H1 (cell line): Measurements from ENCODE around the gene LRP1. TPM values are rescaled to one million over a fixed set of nuclear protein-coding genes. Genes with fewer than 3 reads are reported as not detected.

Source experiments
- CTCF ChIA-PET: fragments of 300-600 bp; sonication (Branson Sonifier 250); formaldehyde crosslinking; loops from one replicate; lab custom pipeline; 2021; ENCODE audit not compliant: partially characterized antibody; lab: Charles Lee
- POLR2A ChIA-PET: fragments of 300-600 bp; sonication (Branson Sonifier 250); formaldehyde crosslinking; loops from one replicate; lab custom pipeline; 2021; ENCODE audit warnings: inconsistent platforms; ENCODE audit not compliant: partially characterized antibody; lab: Charles Lee
- DNase-seq, 2 experiments: peaks; one replicate each; pipeline versions ENCODE4 v3.0.0 to v3.0.0-alpha.2; 2010 to 2022; ENCODE audit warnings: low spot score in 2 of 2, low read depth in 1 of 2, mixed read lengths in 1 of 2
- FAIRE-seq: peaks from 2 replicates; lab custom pipeline; 2011; peaks lifted over from hg19 to GRCh38; lab: Jason Lieb, UNC
- H2AFZ ChIP-seq: 2 replicates; pipeline ENCODE4 v1.8.1; 2012; ENCODE audit warnings: low read length, inconsistent platforms
- H2AK5ac ChIP-seq: 2 replicates; pipeline ENCODE4 v1.6.1; 2013; ENCODE audit warnings: low read depth, low read length
- H2BK120ac ChIP-seq: replicated peaks from 2 replicates; pipeline ENCODE3; 2013; ENCODE audit warnings: low read depth, low read length, inconsistent platforms
- H2BK12ac ChIP-seq: 2 replicates; pipeline ENCODE4 v1.6.1; 2013; ENCODE audit warnings: low read depth, low read length
- H2BK15ac ChIP-seq: 2 replicates; pipeline ENCODE4 v1.6.1; 2013; ENCODE audit warnings: low read length
- H2BK20ac ChIP-seq: 2 replicates; pipeline ENCODE4 v1.6.1; 2013; ENCODE audit warnings: low read length
- H2BK5ac ChIP-seq: 2 replicates; pipeline ENCODE4 v1.6.1; 2013; ENCODE audit warnings: low read depth, low read length
- H3K14ac ChIP-seq: 2 replicates; pipeline ENCODE4 v1.6.1; 2013; ENCODE audit warnings: inconsistent platforms; ENCODE audit not compliant: insufficient read length
- H3K18ac ChIP-seq: 2 replicates; pipeline ENCODE4 v1.6.1; 2013; ENCODE audit warnings: low read length; ENCODE audit errors: extremely low read depth
- H3K23ac ChIP-seq: 2 replicates; pipeline ENCODE4 v1.6.1; 2013; ENCODE audit warnings: inconsistent platforms; ENCODE audit not compliant: insufficient read length
- H3K23me2 ChIP-seq: 2 replicates; pipeline ENCODE4 v1.6.1; 2013; ENCODE audit warnings: low read depth, low read length
- H3K27ac ChIP-seq: 2 replicates; pipeline ENCODE4 v1.6.1; 2011; ENCODE audit warnings: low read depth, low read length, inconsistent platforms
- H3K27me3 ChIP-seq, 4 experiments: replicated peaks in 1 of 4; 1 replicate in 1 of 4; 2 replicates in 3 of 4; pipeline versions ENCODE4 v1.6.1 to v1.8.1; 2011 to 2013; ENCODE audit warnings: low read length in 3 of 4, mild to moderate bottlenecking in 3 of 4, inconsistent platforms in 2 of 4, mixed read lengths in 2 of 4, moderate library complexity in 1 of 4; ENCODE audit not compliant: control insufficient read depth in 3 of 4, insufficient read depth in 3 of 4; ENCODE audit errors: extremely low read depth in 1 of 4
- H3K36me3 ChIP-seq, 4 experiments: 2 replicates each; pipeline versions ENCODE4 v1.6.1 to v1.8.1; 2011 to 2013; ENCODE audit warnings: mild to moderate bottlenecking in 4 of 4, low read length in 3 of 4, moderate library complexity in 2 of 4, control low read depth in 1 of 4, inconsistent platforms in 1 of 4; ENCODE audit not compliant: insufficient read depth in 4 of 4, control insufficient read depth in 2 of 4
- H3K4ac ChIP-seq: replicated peaks from 2 replicates; pipeline ENCODE3; 2013; ENCODE audit warnings: low read length, low read depth, mixed read lengths, inconsistent platforms; ENCODE audit not compliant: insufficient read length
- H3K4me1 ChIP-seq, 4 experiments: replicated peaks in 1 of 4; 1 replicate in 1 of 4; 2 replicates in 3 of 4; pipeline versions ENCODE4 v1.6.1 to v1.8.1; 2011 to 2013; ENCODE audit warnings: low read length in 3 of 4, inconsistent platforms in 2 of 4, mixed read lengths in 1 of 4; ENCODE audit not compliant: insufficient read depth in 4 of 4, control insufficient read depth in 3 of 4
- H3K4me2 ChIP-seq, 2 experiments: 2 replicates each; pipeline versions ENCODE4 v1.6.1 to v1.8.1; 2011 to 2013; ENCODE audit warnings: low read depth in 2 of 2, low read length in 2 of 2, control low read depth in 1 of 2, inconsistent platforms in 1 of 2, mild to moderate bottlenecking in 1 of 2; ENCODE audit not compliant: insufficient read depth in 1 of 2
- H3K4me3 ChIP-seq, 4 experiments: fragments of 200-600, 300-600 bp in 1 of 4; sonication (generic), shearing (Covaris generic), sonication (Bioruptor Twin) in 1 of 4; 2 replicates each; pipeline versions ENCODE4 v1.5.1 to v1.8.1; 2011 to 2016; ENCODE audit warnings: low read length in 4 of 4, low read depth in 3 of 4, control low read depth in 2 of 4, inconsistent platforms in 2 of 4, mild to moderate bottlenecking in 2 of 4, mixed read lengths in 1 of 4, moderate library complexity in 1 of 4; ENCODE audit not compliant: insufficient read depth in 2 of 4; ENCODE audit errors: extremely low read depth in 1 of 4
- H3K56ac ChIP-seq: replicated peaks from 2 replicates; pipeline ENCODE3; 2013; ENCODE audit warnings: low read depth, mild to moderate bottlenecking, mixed read lengths, low read length, inconsistent platforms; ENCODE audit not compliant: insufficient read length
- H3K79me1 ChIP-seq: 2 replicates; pipeline ENCODE4 v1.6.1; 2013; ENCODE audit warnings: low read depth, low read length, control low read depth
- H3K79me2 ChIP-seq, 2 experiments: 2 replicates each; pipeline versions ENCODE4 v1.6.1 to v1.8.1; 2012 to 2013; ENCODE audit warnings: low read length in 2 of 2, mild to moderate bottlenecking in 2 of 2, inconsistent platforms in 1 of 2; ENCODE audit not compliant: insufficient read depth in 2 of 2, control insufficient read depth in 1 of 2
- H3K9ac ChIP-seq, 4 experiments: replicated peaks in 1 of 4; 1 replicate in 1 of 4; 2 replicates in 3 of 4; pipeline versions ENCODE4 v1.6.1 to v1.8.1; 2011 to 2013; ENCODE audit warnings: low read depth in 3 of 4, low read length in 3 of 4, control low read depth in 2 of 4, mild to moderate bottlenecking in 2 of 4, moderate library complexity in 2 of 4, inconsistent platforms in 1 of 4; ENCODE audit errors: extremely low read depth in 1 of 4
- H3K9me3 ChIP-seq, 2 experiments: 2 replicates each; pipeline versions ENCODE4 v1.6.1 to v1.8.1; 2012 to 2013; ENCODE audit warnings: mild to moderate bottlenecking in 2 of 2, moderate library complexity in 2 of 2, control low read depth in 1 of 2, inconsistent platforms in 1 of 2, low read depth in 1 of 2, low read length in 1 of 2, mixed read lengths in 1 of 2; ENCODE audit not compliant: insufficient read depth in 2 of 2
- H4K20me1 ChIP-seq, 2 experiments: replicated peaks in 1 of 2; 2 replicates each; pipeline versions ENCODE3 to v1.8.1; 2011 to 2013; ENCODE audit warnings: inconsistent platforms in 2 of 2, low read length in 2 of 2, mild to moderate bottlenecking in 1 of 2; ENCODE audit not compliant: insufficient read depth in 2 of 2, control insufficient read depth in 1 of 2
- H4K5ac ChIP-seq: 2 replicates; pipeline ENCODE4 v1.6.1; 2013; ENCODE audit warnings: low read length, low read depth, mixed read lengths, inconsistent platforms; ENCODE audit not compliant: insufficient read length
- H4K8ac ChIP-seq: 2 replicates; pipeline ENCODE4 v1.8.0; 2013; ENCODE audit warnings: mild to moderate bottlenecking, moderate library complexity, low read length, inconsistent platforms; ENCODE audit not compliant: insufficient read depth; ENCODE audit errors: extremely low read depth
- H4K91ac ChIP-seq: replicated peaks from 2 replicates; pipeline ENCODE3; 2013; ENCODE audit warnings: low read length, mixed read lengths, inconsistent platforms; ENCODE audit not compliant: insufficient read length
- CEBPB ChIP-seq: IDR thresholded peaks from 2 replicates; pipeline ENCODE4 v1.6.1; 2012; ENCODE audit warnings: low read depth, low read length
- CREB1 ChIP-seq: IDR thresholded peaks from 2 replicates; pipeline ENCODE4 v1.6.1; 2012; ENCODE audit warnings: inconsistent platforms
- CTBP2 ChIP-seq: IDR thresholded peaks from 2 replicates; pipeline ENCODE4 v1.7.0; 2011; ENCODE audit warnings: borderline replicate concordance, mild to moderate bottlenecking, moderate library complexity, mixed read lengths, low read length; ENCODE audit not compliant: insufficient read depth, insufficient read length
- FOSL1 ChIP-seq: IDR thresholded peaks from 2 replicates; pipeline ENCODE4 v1.6.1; 2011; ENCODE audit warnings: mild to moderate bottlenecking, low read depth, low read length, moderate library complexity; ENCODE audit not compliant: insufficient read depth
- KDM5A ChIP-seq: fragments of 200-600 bp; IDR thresholded peaks from 2 replicates; pipeline ENCODE4 v1.7.1; 2012; ENCODE audit warnings: mild to moderate bottlenecking, low read length, inconsistent platforms, mixed read lengths
- MAFK ChIP-seq: IDR thresholded peaks from 2 replicates; pipeline ENCODE4 v1.6.1; 2012; ENCODE audit warnings: low read depth, mild to moderate bottlenecking, improper control_type of control experiment, low read length
- MAX ChIP-seq: IDR thresholded peaks from 2 replicates; pipeline ENCODE4 v1.6.1; 2012; ENCODE audit warnings: inconsistent platforms
- SRF ChIP-seq: IDR thresholded peaks from 2 replicates; pipeline ENCODE4 v1.6.1; 2011; ENCODE audit warnings: mild to moderate bottlenecking, low read depth, low read length, moderate library complexity
- TCF12 ChIP-seq: IDR thresholded peaks from 2 replicates; pipeline ENCODE4 v1.6.1; 2011; ENCODE audit warnings: low read depth, mild to moderate bottlenecking, low read length
- WGBS, 2 experiments: shearing (Covaris generic) in 1 of 2; methylation state at CpG; one replicate each; pipeline versions ENCODE4 v1.1.6 to v1.1.7; 2013 to 2015; ENCODE audit warnings: low lambda C conversion rate in 2 of 2, mixed read lengths in 2 of 2, inconsistent platforms in 1 of 2, low coverage in 1 of 2, missing lambda C conversion rate in 1 of 2; ENCODE audit not compliant: insufficient replicate concordance in 2 of 2, insufficient coverage in 1 of 2, insufficient read length in 1 of 2; ENCODE audit errors: extremely low coverage in 1 of 2, missing lambda C conversion rate in 1 of 2; 5-methylcytosine and 5-hydroxymethylcytosine counted together
- polyA plus RNA-seq, 7 experiments: library from polyadenylated mRNA; depleted of rRNA in 3 of 7; stranded (reverse) in 5 of 7; unstranded in 2 of 7; fragments of >200 nt in 5 of 7; fragments of 200-250 nt in 2 of 7; gene quantifications; 1 replicate in 5 of 7; 2 replicates in 1 of 7; 4 replicates in 1 of 7; pipeline versions ENCODE4 v1.2.1 to v1.2.3, GENCODE V29; 2011 to 2013; ENCODE audit warnings: missing spikeins in 2 of 7, mixed read lengths in 2 of 7
- total RNA-seq: library from RNA; stranded (reverse); fragmentation: NEBNext Ultra II Directional; extraction: Animal tissue kit (Norgen Biotek cat#: 25700); gene quantifications from 2 replicates; pipeline ENCODE4 v1.2.1, GENCODE V29; 2021
- TF ChIP-seq, protein P1 (sequence below): IDR thresholded peaks from 2 replicates; pipeline ENCODE4 v1.6.1; 2012; ENCODE audit warnings: low read length, inconsistent platforms

Gene LRP1
- total and polyA plus RNA-seq, 2 of the 8 experiments (the other 6 are each of a cell fraction or from before 2014, with no cell fraction given), result 35.3 to 92.5 TPM

- 86% methylated on average over 13 of the region's 13 CpGs; no CpG with 5 or more reads in 1 of the 2 experiments for WGBS, 2 experiments
- peaks cover 20 to 43% (median 34%) of the 10 kb centered on the region in 4 experiments; a peak in 7 of 8 replicates for H3K36me3 ChIP-seq
- no peak for DNase-seq
Measured at GRCh38 chr12:57149245-57149900, 21.1 kb downstream of the LRP1 start.

More at GRCh38 chr12:57149245-57149900, 21.1 kb downstream of the LRP1 start:
- no peak overlapping the region for H3K23ac ChIP-seq
- no peak overlapping the region for H2BK120ac ChIP-seq
- H2AK5ac ChIP-seq, result no peak overlapping the region
- no peak overlapping the region for H4K8ac ChIP-seq
- H3K14ac ChIP-seq, result no peak overlapping the region
- FAIRE-seq, result no peak
- no peaks in the 10 kb centered on the region for H3K9me3 ChIP-seq
- no peak overlapping the region for H2AFZ ChIP-seq
- no peak overlapping the region for H4K91ac ChIP-seq
- H3K27ac ChIP-seq, result no peak overlapping the region
- no peaks in the 10 kb centered on the region for H3K27me3 ChIP-seq
- TF ChIP-seq MAFK (no peak), MAX (no peak), KDM5A (no peak), TCF12 (no peak), CTBP2 (no peak), CREB1 (no peak), CEBPB (no peak), FOSL1 (no peak), SRF (no peak)
- TF ChIP-seq, protein P1, sequence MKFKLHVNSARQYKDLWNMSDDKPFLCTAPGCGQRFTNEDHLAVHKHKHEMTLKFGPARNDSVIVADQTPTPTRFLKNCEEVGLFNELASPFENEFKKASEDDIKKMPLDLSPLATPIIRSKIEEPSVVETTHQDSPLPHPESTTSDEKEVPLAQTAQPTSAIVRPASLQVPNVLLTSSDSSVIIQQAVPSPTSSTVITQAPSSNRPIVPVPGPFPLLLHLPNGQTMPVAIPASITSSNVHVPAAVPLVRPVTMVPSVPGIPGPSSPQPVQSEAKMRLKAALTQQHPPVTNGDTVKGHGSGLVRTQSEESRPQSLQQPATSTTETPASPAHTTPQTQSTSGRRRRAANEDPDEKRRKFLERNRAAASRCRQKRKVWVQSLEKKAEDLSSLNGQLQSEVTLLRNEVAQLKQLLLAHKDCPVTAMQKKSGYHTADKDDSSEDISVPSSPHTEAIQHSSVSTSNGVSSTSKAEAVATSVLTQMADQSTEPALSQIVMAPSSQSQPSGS, result no peak
- no peak overlapping the region for H2BK20ac ChIP-seq
- no peak overlapping the region for H3K9ac ChIP-seq
- no peak overlapping the region; the same call in 1 of the 2 replicates for H2BK5ac ChIP-seq
- H2BK15ac ChIP-seq, result no peak overlapping the region
- no peak overlapping the region for H3K4me3 ChIP-seq
- H4K5ac ChIP-seq, result no peak overlapping the region
- no peak overlapping the region for H3K4me2 ChIP-seq
- H3K4ac ChIP-seq, result no peak overlapping the region
- no peak overlapping the region for H3K56ac ChIP-seq
- H3K4me1 ChIP-seq, result peaks cover 0 to 6% (median 2%) of the 10 kb centered on the region in 4 experiments; a peak in 4 of 7 replicates
- peaks cover 2% of the 10 kb centered on the region; the same call in 1 of the 2 replicates for H3K79me1 ChIP-seq
- ChIA-PET CTCF (interaction anchor here (1.0 to 6.6 kb wide), 11 partner anchors 12 to 101 kb away, joined by 3 to 58 read pairs (median 4); no protein-coding TSS in a partner anchor), POLR2A (interaction anchor here (0.6 to 5.6 kb wide), 14 partner anchors 8 to 43 kb away, joined by 3 to 62 read pairs (median 4); partner anchors contain the start of genes LRP1 and STAT6)
- no peaks in the 10 kb centered on the region for H3K79me2 ChIP-seq
- no peak overlapping the region for H2BK12ac ChIP-seq
- peaks cover 13 to 20% of the 10 kb centered on the region in 2 experiments for H4K20me1 ChIP-seq
- no peak overlapping the region for H3K18ac ChIP-seq
- no peaks in the 10 kb centered on the region for H3K23me2 ChIP-seq
